DND-41 (cell line): ENCODE data around the gene NPFFR1.

ENCODE experiments used
- ATAC-seq: fragments of 200-7000 bp; cut with Tn5 transposase; 3 replicates; pipeline ENCODE4 v1.9.1; 2021; ENCODE audit warnings: low read depth; ENCODE audit not compliant: insufficient read depth
- DNase-seq: peaks from one replicate; pipeline ENCODE4 v3.0.0-alpha.2; 2020
- H2AFZ ChIP-seq: 2 replicates; pipeline ENCODE4 v1.6.0; 2012; ENCODE audit warnings: low read depth, low read length
- H3K27ac ChIP-seq: 2 replicates; pipeline ENCODE4 v1.5.1; 2012; ENCODE audit warnings: low read length, inconsistent platforms
- H3K27me3 ChIP-seq: fragments of 200-600 bp; sonication (generic); 2 replicates; pipeline ENCODE4 v1.6.0; 2012; ENCODE audit warnings: low read length, mild to moderate bottlenecking, inconsistent platforms; ENCODE audit not compliant: insufficient read depth, poor library complexity
- H3K36me3 ChIP-seq: 2 replicates; pipeline ENCODE4 v1.5.1; 2012; ENCODE audit warnings: low read length, inconsistent platforms; ENCODE audit not compliant: insufficient read depth
- H3K4me1 ChIP-seq: 2 replicates; pipeline ENCODE4 v1.5.1; 2012; ENCODE audit warnings: mild to moderate bottlenecking, low read length; ENCODE audit not compliant: insufficient read depth
- H3K4me2 ChIP-seq: 2 replicates; pipeline ENCODE4 v1.6.0; 2012; ENCODE audit warnings: mild to moderate bottlenecking, moderate library complexity, low read length, inconsistent platforms; ENCODE audit not compliant: insufficient read depth
- H3K4me3 ChIP-seq, 2 experiments: fragments of 200-600 bp in 1 of 2; shearing (Covaris generic) in 1 of 2; 2 replicates each; pipeline ENCODE4 v1.5.1; 2012 to 2016; ENCODE audit warnings: inconsistent platforms in 2 of 2, low read length in 2 of 2, mild to moderate bottlenecking in 2 of 2, low read depth in 1 of 2, moderate library complexity in 1 of 2
- H3K79me2 ChIP-seq: 2 replicates; pipeline ENCODE4 v1.6.0; 2012; ENCODE audit warnings: low read length, inconsistent platforms; ENCODE audit not compliant: insufficient read depth
- H3K9ac ChIP-seq: 2 replicates; pipeline ENCODE4 v1.6.0; 2012; ENCODE audit warnings: low read depth, mild to moderate bottlenecking, inconsistent platforms, low read length, moderate library complexity
- H3K9me3 ChIP-seq: 2 replicates; pipeline ENCODE4 v1.5.1; 2012; ENCODE audit warnings: low read length, moderate library complexity, mild to moderate bottlenecking, inconsistent platforms; ENCODE audit not compliant: insufficient read depth, severe bottlenecking
- H4K20me1 ChIP-seq: 2 replicates; pipeline ENCODE4 v1.6.0; 2012; ENCODE audit warnings: low read length; ENCODE audit not compliant: insufficient read depth
- CTCF ChIP-seq: IDR thresholded peaks from 2 replicates; pipeline ENCODE4 v1.5.1; 2012; ENCODE audit warnings: borderline replicate concordance, low read length, moderate library complexity, mild to moderate bottlenecking; ENCODE audit not compliant: poor library complexity, severe bottlenecking; ENCODE audit errors: extremely low read depth
- EZH2 ChIP-seq: IDR thresholded peaks from 3 replicates; pipeline ENCODE4 v1.6.1; 2012; ENCODE audit warnings: borderline replicate concordance, low read depth, mild to moderate bottlenecking, moderate library complexity, low read length, inconsistent platforms; ENCODE audit not compliant: severe bottlenecking

NPFFR1 gene

GRCh38 chr10:70253878-70254765, 29.7 kb downstream of the NPFFR1 start:
- Histone ChIP-seq H3K4me1 (no peaks in the 10 kb centered on the region), H2AFZ (no peak overlapping the region), H3K79me2 (no peaks in the 10 kb centered on the region), H3K4me3 (no peak overlapping the region), H3K9me3 (no peaks in the 10 kb centered on the region), H4K20me1 (no peaks in the 10 kb centered on the region), H3K27me3 (no peaks in the 10 kb centered on the region), H3K36me3 (no peaks in the 10 kb centered on the region), H3K9ac (no peak overlapping the region), H3K27ac (no peak overlapping the region), H3K4me2 (no peak overlapping the region)
- no peak for TF ChIP-seq EZH2
- no peak for TF ChIP-seq CTCF
- no peak for DNase-seq
- ATAC-seq: no peak

- no peak overlapping the region for H3K27ac ChIP-seq
- TF ChIP-seq EZH2 (no peak), CTCF (no peak)
- H3K36me3 ChIP-seq: no peaks in the 10 kb centered on the region
- no peaks in the 10 kb centered on the region for H3K9me3 ChIP-seq
- ATAC-seq: no peak
- no peaks in the 10 kb centered on the region for H4K20me1 ChIP-seq
- no peaks in the 10 kb centered on the region for H3K79me2 ChIP-seq
- no peak overlapping the region for H3K4me3 ChIP-seq
- no peak overlapping the region for H3K9ac ChIP-seq
- H3K27me3 ChIP-seq: peaks cover 14% of the 10 kb centered on the region
- no peaks in the 10 kb centered on the region for H3K4me1 ChIP-seq
- no peak overlapping the region for H3K4me2 ChIP-seq
- H2AFZ ChIP-seq: no peak overlapping the region
- DNase-seq: no peak
Measured at GRCh38 chr10:70250961-70251680, 32.7 kb downstream of the NPFFR1 start.

- peaks cover 24% of the 10 kb centered on the region for H3K27me3 ChIP-seq
- DNase-seq (no peak), ATAC-seq (no peak)
- no peaks in the 10 kb centered on the region for H3K9me3 ChIP-seq
- no peaks in the 10 kb centered on the region for H3K4me1 ChIP-seq
- no peak overlapping the region for H3K27ac ChIP-seq
- no peaks in the 10 kb centered on the region for H4K20me1 ChIP-seq
- H3K4me3 ChIP-seq: no peak overlapping the region
- no peaks in the 10 kb centered on the region for H3K79me2 ChIP-seq
- H3K36me3 ChIP-seq: no peaks in the 10 kb centered on the region
- no peak overlapping the region for H2AFZ ChIP-seq
- H3K9ac ChIP-seq: no peak overlapping the region
- no peak overlapping the region for H3K4me2 ChIP-seq
- TF ChIP-seq EZH2 (no peak), CTCF (no peak)
Measured at GRCh38 chr10:70247360-70247759, 36.4 kb downstream of the NPFFR1 start.
